Adrenal gland (tissue), 12 donors: Measurements from ENCODE around the gene CERCAM. TPM values are rescaled to one million over a fixed set of nuclear protein-coding genes. Genes with fewer than 3 reads are reported as not detected.
"Not testable (repeated sequence)": the region's sequence is repeated elsewhere in the genome, so short reads cannot be mapped to it uniquely, and the experiment has no call there.

Experiments
- DNase-seq, 7 donors: peaks; one replicate each; pipeline ENCODE4 v3.0.0-alpha.2; 2019 to 2020
- H3K27ac ChIP-seq, 5 donors: fragments of 200-600 bp; sonication (generic) in 4 of 5; 1 replicate in 3 of 5; 2 replicates in 2 of 5; pipeline versions ENCODE4 v1.5.1 to v1.8.0; 2016 to 2020; ENCODE audit warnings: mild to moderate bottlenecking in 1 of 5
- H3K27me3 ChIP-seq: fragments of 200-600 bp; 2 replicates; pipeline ENCODE4 v1.8.0; 2021
- H3K36me3 ChIP-seq, 2 donors: fragments of 200-600 bp; replicated peaks in 1 of 2; 1 replicate in 1 of 2; 2 replicates in 1 of 2; pipeline versions ENCODE4 v1.5.1 to v1.8.0; 2018 to 2022
- H3K4me1 ChIP-seq, 2 donors: fragments of 200-600 bp; replicated peaks in 1 of 2; 1 replicate in 1 of 2; 2 replicates in 1 of 2; pipeline versions ENCODE4 v1.5.1 to v1.8.0; 2018 to 2021
- H3K4me3 ChIP-seq, 4 donors: fragments of 200-600 bp; sonication (generic) in 3 of 4; one replicate each; pipeline ENCODE4 v1.5.1; 2016 to 2018
- H3K9me3 ChIP-seq, 3 donors: fragments of 200-600 bp; sonication (generic) in 1 of 3; replicated peaks in 1 of 3; 1 replicate in 2 of 3; 2 replicates in 1 of 3; pipeline versions ENCODE4 v1.5.1 to v1.8.0; 2016 to 2021
- POLR2A ChIP-seq, 2 donors: fragments of 450-650 bp; IDR thresholded peaks; one replicate each; pipeline ENCODE4 v1.6.1; 2017; ENCODE audit warnings: antibody characterized with exemption in 2 of 2, mild to moderate bottlenecking in 2 of 2, moderate library complexity in 1 of 2
- WGBS, 4 donors: extraction: QIAGEN DNeasy Blood & Tissue Kit in 2 of 4; methylation state at CpG; one replicate each; pipeline versions ENCODE4 v1.1.5 to v1.1.7; 2013 to 2017; 5-methylcytosine and 5-hydroxymethylcytosine counted together
- intact Hi-C, 2 donors: fragments of 100-400 bp; cut with DNase I; formaldehyde crosslinking; loops; one replicate each; pipeline versions ENCODE4 v1.14.1 to v1.15.0; 2022 to 2023
- polyA plus RNA-seq, 3 donors: library from polyadenylated mRNA; stranded (reverse); fragments of 200-250 nt in 2 of 3; fragments of 350-450 nt in 1 of 3; fragmentation: Illumina TruSeq in 1 of 3; extraction: RNeasy Lipid Tissue Mini Kit (QIAGEN cat#74804) in 1 of 3; gene quantifications; one replicate each; pipeline ENCODE4 v1.2.3, GENCODE V29; 2013 to 2014
- total RNA-seq, 9 donors: library from RNA; depleted of rRNA in 4 of 9; stranded (reverse); fragments of >200 nt in 4 of 9; fragments of 120-200 nt in 1 of 9; fragmentation: NEBNext Ultra II Directional in 1 of 9; extraction: Animal tissue kit (Norgen Biotek cat#: 25700) in 1 of 9; gene quantifications; one replicate each; pipeline versions ENCODE4 v1.1.0 to v1.2.4, GENCODE V29; 2013 to 2023
- TF ChIP-seq, protein P1 (sequence below), 6 experiments: fragments of 450-650 bp in 4 of 6; fragments of 200-600 bp in 2 of 6; sonication (generic) in 1 of 6; IDR thresholded peaks; 1 replicate in 5 of 6; 2 replicates in 1 of 6; pipeline versions ENCODE4 v1.5.1 to v1.8.0; 2016 to 2021; ENCODE audit warnings: antibody characterized with exemption in 6 of 6, mild to moderate bottlenecking in 2 of 6, moderate library complexity in 1 of 6
- donor health status: healthy with polysubstance abuse.
- donor health status: Bipolar disorder and iron deficiency.
- donor health status: DM: yes; HTN: yes; CAD: no.
- donor health status: DM: no; HTN: no; CAD: no.
- donor health status: DM: no; HTN: no; CAD: no.
- donor health status: DM: yes; HTN: yes; CAD: no.

The CERCAM gene
- total and polyA plus RNA-seq, 12 donors, result 5.1 to 43.5 (median 16.7) TPM

GRCh38 chr9:128420060-128420650 lies 502 bp upstream of the CERCAM start:
- Histone ChIP-seq H3K9me3 (no peaks in the 10 kb centered on the region), H3K36me3 (no peaks in the 10 kb centered on the region), H3K27me3 (peaks cover 4% of the 10 kb centered on the region), H3K4me1 (peaks cover 0 to 13% of the 10 kb centered on the region in 2 donors), H3K27ac (peak overlapping the region in 2 of 5 donors; percentile 16 to 55), H3K4me3 (peak overlapping the region in 3 of 4 donors; percentile 25 to 63 (median 43))
- no peak for TF ChIP-seq POLR2A (IDR thresholded peaks at IDR 0.05)
- TF ChIP-seq, protein P1, sequence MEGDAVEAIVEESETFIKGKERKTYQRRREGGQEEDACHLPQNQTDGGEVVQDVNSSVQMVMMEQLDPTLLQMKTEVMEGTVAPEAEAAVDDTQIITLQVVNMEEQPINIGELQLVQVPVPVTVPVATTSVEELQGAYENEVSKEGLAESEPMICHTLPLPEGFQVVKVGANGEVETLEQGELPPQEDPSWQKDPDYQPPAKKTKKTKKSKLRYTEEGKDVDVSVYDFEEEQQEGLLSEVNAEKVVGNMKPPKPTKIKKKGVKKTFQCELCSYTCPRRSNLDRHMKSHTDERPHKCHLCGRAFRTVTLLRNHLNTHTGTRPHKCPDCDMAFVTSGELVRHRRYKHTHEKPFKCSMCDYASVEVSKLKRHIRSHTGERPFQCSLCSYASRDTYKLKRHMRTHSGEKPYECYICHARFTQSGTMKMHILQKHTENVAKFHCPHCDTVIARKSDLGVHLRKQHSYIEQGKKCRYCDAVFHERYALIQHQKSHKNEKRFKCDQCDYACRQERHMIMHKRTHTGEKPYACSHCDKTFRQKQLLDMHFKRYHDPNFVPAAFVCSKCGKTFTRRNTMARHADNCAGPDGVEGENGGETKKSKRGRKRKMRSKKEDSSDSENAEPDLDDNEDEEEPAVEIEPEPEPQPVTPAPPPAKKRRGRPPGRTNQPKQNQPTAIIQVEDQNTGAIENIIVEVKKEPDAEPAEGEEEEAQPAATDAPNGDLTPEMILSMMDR (IDR thresholded peaks at IDR 0.05), result peak; percentile 42 to 80 (median 60)
- WGBS, 4 donors, result 0 to 1% (median 0%) methylated on average over 6 to 59 of the region's 59 CpGs; no CpG with 5 or more reads in 1 of the 4 donors
- intact Hi-C loops, result no loop called here
- peak; percentile 44 to 71 (median 68) for DNase-seq

DNA sequence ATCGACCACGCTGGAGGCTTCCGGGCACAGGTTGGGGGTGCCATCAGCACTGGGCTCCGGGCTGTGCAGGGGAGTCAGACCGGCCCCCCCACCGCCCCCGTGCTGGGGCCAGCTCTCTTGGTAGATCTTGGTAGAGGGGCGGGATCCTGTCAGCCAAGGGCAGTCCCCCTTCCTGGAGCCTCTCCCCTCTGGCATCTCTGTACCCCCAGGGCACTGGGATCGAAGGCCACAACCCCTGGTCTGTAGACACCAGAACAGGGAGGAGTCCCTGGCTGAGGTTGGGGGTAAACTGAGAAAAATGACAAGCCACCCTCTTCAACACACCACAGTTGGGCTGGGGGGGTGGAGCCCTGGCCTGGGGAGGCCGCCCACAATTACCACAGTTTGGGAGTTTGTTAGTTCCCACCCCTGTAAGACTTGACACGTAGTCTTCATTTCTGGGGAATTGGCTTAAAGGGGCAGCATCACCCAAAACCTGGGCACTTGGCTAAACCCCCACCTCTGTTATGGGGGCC lies 882 bp downstream of the CERCAM start:
- Histone ChIP-seq H3K4me3 (peak overlapping the region in 2 of 4 donors; percentile 43 to 63), H3K27me3 (no peaks in the 10 kb centered on the region), H3K27ac (peak overlapping the region in 2 of 5 donors; percentile 11 to 55), H3K9me3 (no peaks in the 10 kb centered on the region), H3K4me1 (peaks cover 0 to 13% of the 10 kb centered on the region in 2 donors), H3K36me3 (no peaks in the 10 kb centered on the region)
- no peak for TF ChIP-seq POLR2A (IDR thresholded peaks at IDR 0.05)
- TF ChIP-seq, protein P1 (IDR thresholded peaks at IDR 0.05), result no peak
- DNase-seq, result no peak
- intact Hi-C loops, result no loop called here
- 20 to 67% (median 50%) methylated on average over 1 to 11 of the region's 11 CpGs for WGBS, 4 donors

DNA sequence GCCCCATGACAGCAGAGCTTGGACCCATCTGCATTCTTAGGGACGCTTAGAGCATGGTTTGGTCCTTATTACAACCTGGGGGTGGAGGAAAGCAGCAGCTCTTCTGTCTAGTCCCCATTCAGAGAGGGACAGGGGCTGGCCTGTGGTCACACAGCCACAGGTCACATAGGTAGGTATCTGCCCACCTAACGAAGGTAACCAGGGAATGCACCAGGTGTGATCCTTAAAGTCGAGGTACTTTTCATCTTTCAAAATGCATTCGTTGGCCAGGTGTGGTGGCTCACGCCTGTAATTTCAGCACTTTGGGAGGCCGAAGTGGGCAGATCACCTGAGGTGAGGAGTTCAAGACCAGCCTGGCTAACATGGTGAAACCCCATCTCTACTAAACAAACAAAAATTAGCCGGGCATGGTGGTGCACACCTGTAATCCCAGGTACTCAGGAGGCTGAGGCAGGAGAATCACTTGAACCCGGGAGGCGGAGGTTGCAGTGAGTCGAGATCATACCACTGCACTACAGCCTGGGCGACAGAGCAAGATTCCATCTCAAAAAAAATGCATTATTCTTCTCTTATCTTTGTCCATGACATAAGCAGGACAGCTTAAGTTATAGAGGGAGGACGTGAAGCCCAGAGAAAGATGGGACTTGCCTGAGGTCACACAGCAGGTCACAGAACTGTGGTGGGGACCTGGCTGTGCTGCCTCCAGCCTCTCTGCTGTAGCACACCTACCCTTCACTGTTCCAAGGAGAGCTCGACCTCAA lies 1.5 kb downstream of the CERCAM start:
- intact Hi-C loops, H3K27me3 ChIP-seq, H3K9me3 ChIP-seq, H3K36me3 ChIP-seq, H3K27ac ChIP-seq, DNase-seq, H3K4me3 ChIP-seq: not testable (repeated sequence)
- 73 to 90% (median 86%) methylated on average over 11 to 13 of the region's 13 CpGs for WGBS, 4 donors
- peaks cover 0 to 13% of the 10 kb centered on the region in 2 donors for H3K4me1 ChIP-seq

DNA sequence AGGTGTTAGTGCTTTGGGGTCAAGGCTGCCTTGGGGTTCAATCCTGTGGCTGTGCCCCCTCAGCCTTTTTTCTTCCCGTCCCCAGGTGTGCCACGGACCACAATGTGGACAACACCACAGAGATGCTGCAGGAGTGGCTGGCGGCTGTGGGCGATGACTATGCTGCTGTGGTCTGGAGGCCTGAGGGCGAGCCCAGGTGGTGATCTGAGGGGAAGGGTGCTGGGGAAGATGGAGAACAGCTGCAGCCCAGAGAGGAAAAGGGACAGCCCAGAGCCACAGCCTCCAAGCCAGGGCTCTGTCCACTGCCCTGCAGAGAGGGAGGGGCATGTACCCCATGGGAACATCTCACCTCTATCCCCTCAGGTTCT lies 2.1 kb downstream of the CERCAM start:
- Histone ChIP-seq H3K27ac (no peak overlapping the region), H3K9me3 (no peaks in the 10 kb centered on the region), H3K36me3 (no peaks in the 10 kb centered on the region), H3K27me3 (no peaks in the 10 kb centered on the region), H3K4me1 (peaks cover 0 to 13% of the 10 kb centered on the region in 2 donors), H3K4me3 (no peak overlapping the region)
- no peak for DNase-seq
- TF ChIP-seq, protein P1 (IDR thresholded peaks at IDR 0.05), result no peak
- no peak for TF ChIP-seq POLR2A (IDR thresholded peaks at IDR 0.05)
- intact Hi-C loops, result no loop called here
- 89 to 100% (median 96%) methylated on average over 4 to 5 of the region's 5 CpGs for WGBS, 4 donors

GRCh38 chr9:128423356-128423755 lies 2.7 kb downstream of the CERCAM start:
- intact Hi-C loops, H3K27me3 ChIP-seq, DNase-seq, H3K27ac ChIP-seq, H3K9me3 ChIP-seq, H3K4me3 ChIP-seq, H3K36me3 ChIP-seq: not testable (repeated sequence)
- WGBS, 4 donors, result 82 to 88% (median 82%) methylated on average over 6 of the region's 6 CpGs
- H3K4me1 ChIP-seq, result peaks cover 0 to 13% of the 10 kb centered on the region in 2 donors
